ENCODE results near the gene FAM83F. TPM values are rescaled to one million over a fixed set of nuclear protein-coding genes. Genes with fewer than 3 reads are reported as not detected.

Gene FAM83F
- total RNA-seq (1 to 10 TPM in 2 of 5 donors, under 1 TPM in 3; 0.26 to 4.9 (median 0.79) TPM), total RNA-seq (0.20 to 43.8 (median 4.8) reads per million in 29 experiments)
- total RNA-seq (2013) = 0.02 TPM

DNA sequence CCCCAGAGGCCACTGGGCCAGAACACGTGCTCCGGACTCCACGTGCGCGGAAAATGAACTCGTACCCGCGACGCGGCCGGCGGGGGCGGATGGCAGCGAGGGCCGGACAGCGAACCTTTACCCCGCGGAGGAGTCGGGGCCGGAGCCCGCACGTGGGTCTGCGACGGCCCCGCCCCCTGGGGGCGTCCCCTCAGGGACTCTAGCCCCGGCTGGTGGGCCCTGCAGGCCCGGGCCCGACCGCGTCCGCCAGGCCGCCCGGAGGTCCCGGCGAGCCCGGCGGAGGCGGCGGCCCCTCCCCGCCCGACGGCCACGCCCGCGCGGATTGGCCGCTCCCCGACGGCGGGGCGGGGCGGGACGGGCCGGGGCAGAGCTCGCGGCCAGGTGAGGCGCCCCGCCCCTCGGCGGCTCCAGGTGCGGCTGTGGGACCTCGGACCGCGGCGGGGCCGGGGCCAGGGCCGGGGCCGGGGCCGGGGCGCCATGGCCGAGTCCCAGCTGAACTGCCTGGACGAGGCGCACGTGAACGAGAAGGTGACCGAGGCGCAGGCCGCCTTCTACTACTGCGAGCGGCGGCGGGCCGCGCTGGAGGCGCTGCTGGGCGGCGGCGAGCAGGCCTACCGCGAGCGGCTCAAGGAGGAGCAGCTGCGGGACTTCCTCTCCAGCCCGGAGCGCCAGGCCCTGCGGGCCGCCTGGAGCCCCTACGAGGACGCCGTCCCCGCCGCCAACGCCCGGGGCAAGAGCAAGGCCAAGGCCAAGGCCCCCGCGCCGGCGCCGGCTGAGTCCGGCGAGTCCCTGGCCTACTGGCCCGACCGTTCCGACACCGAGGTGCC lies at the start of gene FAM83F:
Gene FAM83F (plus strand): TSS at position 389 of the 827 bp plus-strand sequence. CDS start 89 bp downstream, at position 478.
- POLR2A ChIA-PET = interaction anchor here (0.6 to 1.1 kb wide), 2 partner anchors 11 to 233 kb away, joined by 3 to 12 read pairs; no protein-coding TSS in a partner anchor
- Mint-ChIP-seq H3K4me1 (peaks cover 7 to 14% (median 11%) of the 10 kb centered on the region in 3 donors), H3K27ac (no peak within 1 kb of the TSS), H3K36me3 (no peaks in the 10 kb centered on the region), H3K4me3 (peak within 1 kb of the TSS; percentile 68 to 71 (median 69)), H3K9me3 (no peaks in the 10 kb centered on the region), H3K27me3 (peaks cover 3 to 44% of the 10 kb centered on the region in 2 donors)
- CTCF ChIA-PET = interaction anchor here in 1 of 2 donors (0.6 kb wide), 2 partner anchors 285 to 1386 kb away, joined by 4 read pairs; no protein-coding TSS in a partner anchor
- H3K4me3 ChIP-seq (ENCODE audit: control insufficient read depth in 1 of 2, extremely low read depth in 1 of 2, low read length in 1 of 2) = peak within 1 kb of the TSS; percentile 23 to 41
- no peak within 1 kb of the TSS for H3K27ac ChIP-seq (ENCODE audit: low read length)
- H3K36me3 ChIP-seq (ENCODE audit: control insufficient read depth in 2 of 2, extremely low read depth in 1 of 2, insufficient read depth in 1 of 2, low read length in 1 of 2) = no peaks in the 10 kb centered on the region
- WGBS (ENCODE audit: insufficient coverage) = 10% methylated on average over 113 of the region's 115 CpGs
- peaks cover 0 to 36% of the 10 kb centered on the region in 2 experiments for H3K27me3 ChIP-seq (replicated peaks in 1 of 2; ENCODE audit: control insufficient read depth in 2 of 2, extremely low read depth in 1 of 2, insufficient read depth in 2 of 2, low read length in 1 of 2)
- H3K4me1 ChIP-seq (ENCODE audit: control insufficient read depth in 1 of 2, extremely low read depth in 1 of 2, insufficient read depth in 2 of 2, low read length in 2 of 2) = peaks cover 0 to 13% of the 10 kb centered on the region in 2 experiments
- H3K9me3 ChIP-seq = no peaks in the 10 kb centered on the region
- peak in 21 of 35 experiments; percentile 6 to 56 (median 20) for DNase-seq
- ATAC-seq (replicated peaks in 1 of 4) = peak; percentile 37 to 84 (median 80)

DNA sequence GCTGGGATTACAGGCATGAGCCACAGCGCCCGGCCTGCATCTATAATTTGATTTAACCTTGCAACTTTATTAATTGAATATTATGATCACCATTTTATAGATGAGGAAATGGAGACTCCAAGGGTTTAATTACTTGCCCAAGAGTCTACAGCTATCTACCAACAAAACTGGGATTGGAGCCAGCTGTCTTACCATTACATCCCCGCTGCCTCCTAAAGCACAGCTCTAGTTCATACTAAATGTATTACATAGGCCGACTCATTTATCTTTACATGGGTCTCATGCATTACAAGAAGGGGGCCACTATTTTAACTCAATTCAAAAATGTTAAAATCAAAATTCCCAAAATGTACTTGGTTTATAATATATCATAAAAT lies 48.6 kb upstream of the FAM83F start:
- H3K9me3 ChIP-seq = no peaks in the 10 kb centered on the region
- ChIA-PET POLR2A (interaction anchor here (0.6 kb wide), 2 partner anchors 14 to 17 kb away, joined by 3 read pairs; partner anchors contain the start of gene TMA7B (in 1 of the 2)), CTCF (interaction anchor here in 1 of 2 donors (0.9 kb wide), 1 partner anchor 13 kb away, joined by 7 read pairs; no protein-coding TSS in a partner anchor)
- Mint-ChIP-seq H3K36me3 (peaks cover 34% of the 10 kb centered on the region), H3K4me3 (peak overlapping the region in 1 of 3 donors; percentile 59), H3K27me3 (no peaks in the 10 kb centered on the region), H3K4me1 (peaks cover 98 to 99% (median 99%) of the 10 kb centered on the region in 3 donors), H3K27ac (peak overlapping the region in 1 of 2 donors; percentile 95), H3K9me3 (no peaks in the 10 kb centered on the region)
- no CpG with 5 or more reads among the region's 4 CpGs for WGBS (ENCODE audit: insufficient coverage)
- H3K27me3 ChIP-seq (replicated peaks in 1 of 2; ENCODE audit: control insufficient read depth in 2 of 2, extremely low read depth in 1 of 2, insufficient read depth in 2 of 2, low read length in 1 of 2) = no peaks in the 10 kb centered on the region
- DNase-seq (no peak), ATAC-seq (replicated peaks in 1 of 4) (no peak)
- peaks cover 0 to 60% of the 10 kb centered on the region in 2 donors for H3K36me3 ChIP-seq (ENCODE audit: control insufficient read depth in 2 of 2, extremely low read depth in 1 of 2, insufficient read depth in 1 of 2, low read length in 1 of 2)
- H3K4me1 ChIP-seq (ENCODE audit: control insufficient read depth in 1 of 2, extremely low read depth in 1 of 2, insufficient read depth in 2 of 2, low read length in 2 of 2) = peaks cover 87 to 97% of the 10 kb centered on the region in 2 experiments
- H3K4me3 ChIP-seq (ENCODE audit: control insufficient read depth in 1 of 2, extremely low read depth in 1 of 2, low read length in 1 of 2) = no peak overlapping the region
- H3K27ac ChIP-seq (ENCODE audit: low read length) = no peak overlapping the region

DNA sequence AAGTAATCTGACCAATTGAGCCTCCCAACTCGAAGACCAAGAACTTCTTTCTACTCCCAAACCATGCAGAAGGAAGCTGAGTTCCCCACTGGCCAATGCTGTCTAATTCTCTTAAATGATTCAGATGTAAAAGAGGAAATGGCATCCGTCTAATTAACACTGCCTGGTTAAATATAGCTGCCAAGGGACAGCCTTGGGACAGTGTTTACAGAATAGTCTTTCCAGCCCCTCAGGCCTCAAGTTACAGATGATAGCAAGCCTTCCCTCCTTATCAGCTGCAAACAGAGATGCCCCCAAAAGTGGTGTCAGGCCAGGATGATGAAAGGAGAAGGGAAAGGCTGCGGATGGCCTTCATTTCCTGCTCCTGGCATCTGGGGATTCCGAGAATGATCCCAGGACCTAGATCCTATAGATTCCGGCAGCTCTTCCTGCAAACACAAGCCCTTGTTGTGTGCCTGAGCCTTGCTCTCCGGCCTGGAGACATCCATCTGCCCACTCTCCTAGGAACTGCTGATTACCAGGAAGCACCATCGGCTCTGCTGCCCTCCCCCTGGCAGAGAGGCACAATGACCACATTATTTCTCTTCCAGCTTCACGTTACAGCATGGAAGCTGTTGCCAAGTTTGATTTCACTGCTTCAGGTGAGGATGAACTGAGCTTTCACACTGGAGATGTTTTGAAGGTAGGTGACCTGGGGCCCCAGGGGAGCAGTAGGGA lies 48.1 kb upstream of the FAM83F start:
- no peak for DNase-seq
- peak overlapping the region in 1 of 2 donors; percentile 95 for H3K27ac Mint-ChIP-seq

DNA sequence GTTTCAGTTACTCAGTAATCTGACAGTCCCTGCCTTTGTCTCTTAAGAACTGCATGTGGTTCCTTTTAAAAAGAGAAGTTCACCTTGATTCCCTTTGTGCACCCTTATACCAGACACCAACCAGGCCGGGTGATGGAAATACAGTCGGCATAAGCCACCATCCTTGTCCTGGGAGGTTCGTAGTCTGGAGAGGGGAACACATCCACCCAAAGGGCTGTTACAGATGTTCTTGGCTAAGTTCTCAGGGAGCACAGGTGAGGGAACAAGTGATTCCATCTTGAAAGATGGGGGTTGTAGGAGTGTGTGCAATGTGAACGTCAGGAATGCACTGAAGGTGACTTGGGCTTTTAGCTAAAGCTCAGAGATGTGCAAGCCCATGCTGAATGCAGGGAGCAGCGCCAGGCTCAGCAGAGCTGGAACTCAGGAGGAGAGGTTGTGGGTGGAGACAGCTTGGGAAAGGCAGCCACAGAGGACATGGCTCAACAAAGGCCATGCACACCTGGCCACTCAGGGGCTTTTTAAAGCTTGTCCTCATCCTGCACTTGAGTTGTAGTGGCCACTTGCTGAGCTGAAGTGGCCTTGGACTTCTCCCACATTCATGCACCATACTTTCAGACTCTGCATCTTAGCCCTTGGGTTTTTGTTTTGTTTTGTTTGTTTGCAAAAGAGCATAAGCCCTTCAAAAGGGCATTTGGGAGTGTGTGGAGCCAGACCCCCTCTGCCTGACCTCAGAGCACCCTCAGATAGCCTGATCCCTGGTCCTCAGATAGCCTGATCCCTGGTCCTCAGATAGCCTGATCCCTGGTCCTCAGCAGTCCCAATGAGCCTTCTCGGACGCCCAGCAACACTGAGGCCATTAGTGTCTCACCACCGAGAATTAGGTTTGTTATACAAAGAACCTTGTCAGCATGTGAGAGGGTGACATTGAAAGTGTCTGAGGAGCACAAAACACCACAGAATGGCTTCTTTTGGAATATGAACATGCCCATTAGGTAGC lies 47.2 kb upstream of the FAM83F start:
- Mint-ChIP-seq H3K36me3 (peaks cover 40% of the 10 kb centered on the region), H3K4me3 (peak overlapping the region; percentile 25 to 59 (median 34)), H3K27ac (peak overlapping the region in 1 of 2 donors; percentile 95), H3K4me1 (peaks cover 98 to 99% (median 99%) of the 10 kb centered on the region in 3 donors), H3K9me3 (no peaks in the 10 kb centered on the region), H3K27me3 (no peaks in the 10 kb centered on the region)
- WGBS (ENCODE audit: insufficient coverage) = 56% methylated on average over 2 of the region's 8 CpGs
- no peak for DNase-seq
- H3K4me3 ChIP-seq (ENCODE audit: control insufficient read depth in 1 of 2, extremely low read depth in 1 of 2, low read length in 1 of 2) = peak overlapping the region in 1 of 2 donors; percentile 52
- peaks cover 81 to 97% of the 10 kb centered on the region in 2 experiments for H3K4me1 ChIP-seq (ENCODE audit: control insufficient read depth in 1 of 2, extremely low read depth in 1 of 2, insufficient read depth in 2 of 2, low read length in 2 of 2)
- H3K9me3 ChIP-seq = no peaks in the 10 kb centered on the region
- H3K27me3 ChIP-seq (replicated peaks in 1 of 2; ENCODE audit: control insufficient read depth in 2 of 2, extremely low read depth in 1 of 2, insufficient read depth in 2 of 2, low read length in 1 of 2) = no peaks in the 10 kb centered on the region
- no peak for ATAC-seq (replicated peaks in 1 of 4)
- ChIA-PET POLR2A (no interaction called here), CTCF (interaction anchor here (0.5 kb wide), 2 partner anchors 8 kb away, joined by 3 read pairs; no protein-coding TSS in a partner anchor)
- peak overlapping the region; percentile 49 for H3K27ac ChIP-seq (ENCODE audit: low read length)
- H3K36me3 ChIP-seq (ENCODE audit: control insufficient read depth in 2 of 2, extremely low read depth in 1 of 2, insufficient read depth in 1 of 2, low read length in 1 of 2) = peaks cover 0 to 56% of the 10 kb centered on the region in 2 donors

More for the DNA sequence above, 48.1 kb upstream of the FAM83F start:
- Mint-ChIP-seq H3K9me3 (no peaks in the 10 kb centered on the region), H3K36me3 (peaks cover 39% of the 10 kb centered on the region), H3K4me3 (peak overlapping the region; percentile 25 to 59 (median 34)), H3K4me1 (peaks cover 98 to 99% (median 99%) of the 10 kb centered on the region in 3 donors), H3K27me3 (no peaks in the 10 kb centered on the region)
- ChIA-PET POLR2A (interaction anchor here in 1 of 2 donors (0.5 kb wide), 1 partner anchor 427 kb away, joined by 7 read pairs; no protein-coding TSS in a partner anchor), CTCF (no interaction called here)
- 93% methylated on average over 3 of the region's 8 CpGs for WGBS (ENCODE audit: insufficient coverage)
- H3K27ac ChIP-seq (ENCODE audit: low read length) = peak overlapping the region; percentile 49
- H3K36me3 ChIP-seq (ENCODE audit: control insufficient read depth in 2 of 2, extremely low read depth in 1 of 2, insufficient read depth in 1 of 2, low read length in 1 of 2) = peaks cover 0 to 58% of the 10 kb centered on the region in 2 donors
- H3K4me3 ChIP-seq (ENCODE audit: control insufficient read depth in 1 of 2, extremely low read depth in 1 of 2, low read length in 1 of 2) = peak overlapping the region in 1 of 2 donors; percentile 52
- no peaks in the 10 kb centered on the region for H3K9me3 ChIP-seq
- H3K27me3 ChIP-seq (replicated peaks in 1 of 2; ENCODE audit: control insufficient read depth in 2 of 2, extremely low read depth in 1 of 2, insufficient read depth in 2 of 2, low read length in 1 of 2) = no peaks in the 10 kb centered on the region
- H3K4me1 ChIP-seq (ENCODE audit: control insufficient read depth in 1 of 2, extremely low read depth in 1 of 2, insufficient read depth in 2 of 2, low read length in 2 of 2) = peaks cover 87 to 97% of the 10 kb centered on the region in 2 experiments
- ATAC-seq (replicated peaks in 1 of 4) = no peak

DNA sequence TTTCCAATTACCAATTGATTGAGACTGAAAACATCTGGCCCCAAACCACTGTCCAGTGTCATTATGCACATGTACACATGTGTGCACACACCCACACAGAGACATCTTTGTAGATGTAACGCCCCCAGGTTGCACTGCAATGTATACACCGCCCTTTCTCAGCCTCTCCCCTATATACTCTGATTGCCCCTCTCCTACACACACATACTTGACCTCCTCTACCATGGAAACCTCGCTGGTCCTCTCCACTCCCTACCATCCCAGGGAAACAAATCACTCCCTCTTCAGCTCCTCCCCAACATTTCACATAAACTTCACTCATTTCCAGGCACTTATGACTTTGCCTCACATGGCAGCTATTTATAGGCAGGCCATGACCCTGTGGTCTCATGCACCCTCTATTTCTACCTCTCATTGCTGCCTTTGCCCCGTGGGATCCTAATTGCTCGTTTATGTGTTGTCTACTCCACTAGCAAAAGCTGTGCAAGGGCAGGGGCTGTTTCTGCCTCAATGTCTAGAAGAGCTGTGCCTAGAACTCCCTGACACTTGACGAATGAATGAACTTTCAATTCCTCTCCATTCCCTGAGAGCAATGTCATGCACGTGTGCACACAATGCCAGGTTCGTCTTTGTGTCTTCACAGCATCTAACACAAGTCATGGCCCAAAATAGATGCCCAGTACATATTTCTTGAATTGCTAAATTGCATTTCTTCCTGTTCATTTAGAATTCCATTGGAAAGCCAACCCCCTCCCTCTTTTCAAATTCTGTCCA lies 44.6 kb upstream of the FAM83F start:
- ChIA-PET CTCF (interaction anchor here (0.6 to 1.3 kb wide), 6 partner anchors 11 to 403 kb away, joined by 3 to 5 read pairs (median 4); no protein-coding TSS in a partner anchor), POLR2A (interaction anchor here in 1 of 2 donors (0.5 kb wide), 1 partner anchor 44 kb away, joined by 6 read pairs; no protein-coding TSS in a partner anchor)
- H3K36me3 ChIP-seq (ENCODE audit: control insufficient read depth in 2 of 2, extremely low read depth in 1 of 2, insufficient read depth in 1 of 2, low read length in 1 of 2) = peaks cover 3 to 72% of the 10 kb centered on the region in 2 donors
- H3K27me3 Mint-ChIP-seq = no peaks in the 10 kb centered on the region
- no peaks in the 10 kb centered on the region for H3K9me3 Mint-ChIP-seq
- H3K4me1 ChIP-seq (ENCODE audit: control insufficient read depth in 1 of 2, extremely low read depth in 1 of 2, insufficient read depth in 2 of 2, low read length in 2 of 2) = peaks cover 82 to 98% of the 10 kb centered on the region in 2 experiments
- 58% methylated on average over 7 of the region's 8 CpGs for WGBS (ENCODE audit: insufficient coverage)
- H3K4me3 Mint-ChIP-seq = peak overlapping the region in 2 of 3 donors; percentile 19 to 59
- H3K36me3 Mint-ChIP-seq = peaks cover 53% of the 10 kb centered on the region
- DNase-seq (no peak), ATAC-seq (replicated peaks in 1 of 4) (no peak)
- no peaks in the 10 kb centered on the region for H3K9me3 ChIP-seq
- H3K27ac Mint-ChIP-seq = peak overlapping the region in 1 of 2 donors; percentile 95
- H3K4me3 ChIP-seq (ENCODE audit: control insufficient read depth in 1 of 2, extremely low read depth in 1 of 2, low read length in 1 of 2) = no peak overlapping the region
- H3K27ac ChIP-seq (ENCODE audit: low read length) = peak overlapping the region; percentile 62
- H3K4me1 Mint-ChIP-seq = peaks cover 98 to 99% (median 98%) of the 10 kb centered on the region in 3 donors
- no peaks in the 10 kb centered on the region for H3K27me3 ChIP-seq (replicated peaks in 1 of 2; ENCODE audit: control insufficient read depth in 2 of 2, extremely low read depth in 1 of 2, insufficient read depth in 2 of 2, low read length in 1 of 2)

All from T-cell (primary cell).